Inflammatory macrophage treated with lipopolysaccharide for 1 hour (primary cell): ENCODE results near the gene PDE4D.

Experiments
- DNase-seq, 2 donors: peaks; one replicate each; pipeline ENCODE4 v3.0.0-alpha.2; 2020 to 2022

PDE4D gene

DNA sequence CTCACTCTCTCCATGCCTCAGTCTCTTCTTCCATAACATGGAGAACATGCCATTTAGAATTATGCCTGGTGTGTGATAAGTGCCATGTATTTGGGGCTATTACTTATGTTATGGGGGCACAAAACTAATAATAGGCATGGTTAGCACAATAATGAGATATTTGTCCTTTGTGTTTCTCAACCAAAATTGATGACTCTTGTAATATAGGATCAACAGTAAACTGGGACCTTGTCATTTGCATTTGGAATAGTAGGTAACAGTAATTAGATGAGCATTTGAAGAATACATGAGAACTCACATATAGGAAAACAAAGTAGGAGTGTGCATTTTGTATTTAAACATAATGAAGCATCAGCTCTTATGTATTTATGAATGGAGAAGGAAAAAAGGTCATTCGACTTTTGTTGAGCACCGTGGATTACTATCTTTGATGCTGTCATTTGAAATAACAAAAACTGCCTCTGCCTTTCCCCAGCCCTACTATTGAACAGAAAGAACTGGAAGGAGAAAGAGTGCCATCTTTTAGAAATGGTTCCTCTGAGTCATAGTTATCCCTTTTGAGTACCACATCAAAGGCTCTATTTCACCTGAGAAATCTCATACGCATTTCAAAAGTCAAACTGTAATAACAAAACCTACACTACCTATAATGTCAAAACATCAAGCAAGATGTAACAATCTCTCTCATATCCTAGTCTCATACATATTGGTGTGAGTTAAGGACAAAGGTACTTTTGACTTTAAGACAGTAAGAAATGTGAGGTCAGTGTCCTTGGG is 655.2 kb downstream of the PDE4D start:
- DNase-seq: no peak

DNA sequence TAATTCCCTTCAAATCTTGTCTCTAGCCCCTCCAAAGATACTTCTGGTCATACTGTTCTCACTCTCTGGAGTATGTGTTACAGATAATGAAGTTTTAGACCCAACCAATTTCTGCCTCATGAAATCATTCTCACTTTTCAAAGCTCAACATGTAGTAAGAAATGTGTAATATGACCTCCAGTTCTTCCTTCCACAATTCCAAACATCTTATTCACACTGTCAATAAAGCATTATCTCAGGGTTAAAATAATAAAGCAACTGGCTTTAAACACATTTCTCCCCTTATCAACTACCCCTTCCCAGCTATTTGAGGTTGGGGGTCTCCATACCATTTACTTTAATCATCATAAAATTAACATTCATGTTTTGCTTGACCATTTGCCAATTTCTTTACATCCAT is 656.5 kb downstream of the PDE4D start:
- no peak for DNase-seq

DNA sequence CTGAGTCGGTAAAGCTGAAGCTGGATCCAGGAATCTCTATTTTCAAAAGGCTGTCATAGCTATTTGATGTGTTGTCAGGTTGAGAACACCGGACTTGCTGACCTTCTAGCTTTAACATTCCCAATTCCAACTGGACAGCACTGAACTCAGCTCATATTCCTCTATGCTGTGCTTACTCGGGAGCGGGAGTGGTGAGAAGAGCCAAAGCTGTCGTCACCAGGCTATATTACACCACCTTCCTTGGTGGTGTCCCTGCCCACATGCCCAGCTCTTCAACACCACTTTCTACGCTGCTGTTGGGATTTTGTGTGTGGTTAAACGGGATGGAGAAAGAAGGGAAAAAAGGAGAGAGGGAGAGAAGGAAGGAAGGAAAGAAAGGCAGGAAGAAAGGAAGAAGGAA is 657.1 kb downstream of the PDE4D start:
- no peak for DNase-seq

DNA sequence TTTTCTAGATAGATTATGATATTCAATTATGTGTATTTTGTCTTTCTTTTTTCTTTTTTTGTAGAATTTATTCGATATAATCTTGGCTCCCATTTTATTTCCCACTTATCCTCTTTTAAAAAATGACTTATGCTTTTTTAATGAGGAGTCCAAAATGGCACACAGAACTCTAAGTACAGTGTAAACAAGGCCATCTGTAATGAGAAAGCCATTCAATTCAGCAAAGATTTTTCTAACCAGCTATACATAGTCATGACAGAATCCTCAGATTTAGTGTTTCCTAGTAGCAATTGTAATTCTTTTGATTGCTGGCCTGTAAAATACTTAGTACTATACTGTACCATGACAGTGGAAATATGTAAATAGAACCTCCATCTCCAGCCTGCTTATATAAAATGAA is 659.3 kb downstream of the PDE4D start:
- no peak for DNase-seq

DNA sequence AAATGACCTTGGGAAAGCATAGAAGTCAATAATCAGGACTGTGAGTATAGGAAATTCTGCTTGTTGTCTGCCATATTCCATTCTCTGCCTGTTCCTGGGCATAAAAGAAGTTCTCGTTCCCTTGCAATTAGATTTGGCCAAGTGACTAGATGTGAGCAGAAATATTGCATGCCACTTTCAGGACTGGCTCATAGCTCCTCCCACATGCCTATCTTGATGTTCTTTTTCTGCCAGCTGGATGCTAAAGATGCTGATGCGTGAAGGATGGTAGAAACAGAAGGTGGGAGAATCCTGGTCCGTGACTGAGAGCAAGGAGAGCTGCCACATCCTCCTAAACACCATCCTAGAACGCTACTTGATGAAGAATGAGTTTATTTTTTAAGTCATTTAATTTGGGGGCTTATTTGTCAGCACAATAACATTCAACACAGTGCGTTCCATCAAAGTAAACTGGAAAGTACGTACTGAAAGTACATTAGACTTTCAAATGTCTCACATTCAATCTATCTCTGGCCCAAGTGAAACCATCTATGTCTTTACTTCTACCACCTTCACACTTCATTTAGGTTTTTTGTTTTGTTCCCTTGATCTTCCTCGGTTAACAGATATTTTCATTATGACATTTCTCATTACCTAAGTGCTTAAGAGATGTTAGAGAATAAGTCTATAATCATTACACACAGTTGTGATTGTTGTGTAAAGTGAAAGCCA is 662.1 kb downstream of the PDE4D start:
- DNase-seq: no peak

DNA sequence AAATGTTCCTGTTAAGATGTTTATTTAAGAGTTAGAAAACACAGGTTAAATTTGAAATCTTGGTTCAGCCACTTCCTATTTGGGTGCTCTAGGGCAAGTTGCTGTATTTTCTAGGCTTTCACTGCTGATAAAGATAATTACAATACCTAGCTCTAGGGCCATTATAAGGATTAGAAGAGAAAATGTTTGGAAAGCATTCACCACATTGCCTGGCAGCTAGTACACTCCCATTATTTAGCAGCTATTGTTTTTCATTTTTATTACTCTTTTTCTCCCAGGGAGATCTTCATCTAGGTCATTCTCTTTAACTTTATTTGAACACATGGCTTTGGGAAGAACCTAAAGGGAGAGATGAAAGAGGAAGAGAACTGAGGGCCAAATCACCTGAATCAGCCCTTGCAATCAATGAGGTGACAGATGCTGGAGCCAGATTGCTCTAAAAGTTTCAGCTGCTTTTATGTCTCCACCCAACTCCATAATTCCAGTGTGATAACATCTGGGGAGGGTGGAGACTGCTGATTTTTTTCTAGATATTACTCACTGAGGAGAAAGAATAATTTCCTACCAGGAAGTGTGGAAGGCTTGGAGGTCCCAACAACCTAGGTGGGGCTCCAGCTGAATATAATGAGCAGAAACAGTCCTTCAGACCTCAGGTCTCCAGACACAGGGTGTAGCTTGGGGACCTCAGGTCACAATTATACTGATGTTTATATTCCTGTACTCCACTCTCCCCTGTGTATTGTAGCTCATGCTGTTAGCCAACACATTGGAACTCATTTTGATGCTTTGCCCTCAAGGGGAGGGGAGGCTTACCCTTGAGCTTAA is 670.6 kb downstream of the PDE4D start:
- DNase-seq: no peak

DNA sequence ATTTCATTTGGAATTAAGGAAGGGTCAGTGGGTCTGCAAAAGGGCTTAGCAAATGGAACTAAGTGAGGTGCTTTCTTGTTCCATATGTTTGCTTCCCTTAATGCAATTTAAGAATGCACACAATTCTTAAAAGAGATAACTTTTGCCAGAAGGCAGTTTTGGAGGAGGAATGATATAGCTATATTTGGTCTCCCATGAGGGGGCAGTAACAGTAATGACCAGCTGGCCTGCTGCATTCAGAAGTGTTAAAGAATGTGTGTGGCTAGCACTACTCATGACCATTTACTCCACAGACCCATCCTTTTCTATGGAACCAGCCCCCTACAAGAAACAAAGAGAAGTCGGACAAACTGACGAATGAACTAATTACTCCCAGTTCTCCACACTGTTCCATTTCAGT is 671.8 kb downstream of the PDE4D start:
- DNase-seq: no peak

DNA sequence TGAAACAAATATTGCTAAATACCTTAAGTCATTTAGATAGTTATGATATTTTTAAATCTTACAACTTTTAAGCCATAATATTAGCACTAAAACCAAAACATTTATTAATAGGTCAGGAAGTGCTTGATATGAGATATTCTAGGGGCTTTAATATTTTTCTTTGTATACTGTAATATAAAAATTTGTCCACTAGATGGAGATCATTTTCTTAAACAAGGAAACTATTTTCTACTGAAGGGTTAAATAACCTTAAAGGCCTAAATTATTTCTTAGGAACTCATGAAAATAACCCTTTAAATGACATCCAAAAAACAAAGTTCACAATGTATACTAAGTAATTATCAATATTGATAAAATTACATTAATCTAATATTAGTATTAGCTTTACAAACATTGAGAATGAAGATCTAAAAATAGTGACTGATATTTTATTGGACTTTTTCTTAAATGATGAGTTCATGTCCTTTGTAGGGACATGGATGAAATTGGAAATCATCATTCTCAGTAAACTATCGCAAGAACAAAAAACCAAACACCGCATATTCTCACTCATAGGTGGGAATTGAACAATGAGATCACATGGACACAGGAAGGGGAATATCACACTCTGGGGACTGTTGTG is 675.0 kb downstream of the PDE4D start:
- DNase-seq: peak; percentile 15 to 46

DNA sequence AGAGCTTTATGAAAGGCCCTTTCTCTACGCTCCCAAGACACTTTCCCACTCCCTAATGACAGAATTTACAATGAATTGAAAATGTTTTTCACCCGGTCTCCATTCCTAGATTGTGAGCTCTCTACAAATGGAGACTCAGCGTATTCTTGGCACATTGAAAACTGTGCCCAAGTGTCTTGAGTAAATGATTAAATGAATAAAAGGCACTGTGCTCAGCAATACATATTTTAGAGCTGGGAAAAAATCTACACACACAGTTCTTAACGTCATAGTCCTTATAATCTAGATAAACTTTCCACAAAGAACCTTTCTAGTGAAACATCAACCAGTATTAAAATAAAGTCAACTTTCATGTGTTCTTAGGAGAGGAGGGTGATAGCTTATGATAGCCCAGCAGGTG is 676.7 kb downstream of the PDE4D start:
- DNase-seq: no peak

DNA sequence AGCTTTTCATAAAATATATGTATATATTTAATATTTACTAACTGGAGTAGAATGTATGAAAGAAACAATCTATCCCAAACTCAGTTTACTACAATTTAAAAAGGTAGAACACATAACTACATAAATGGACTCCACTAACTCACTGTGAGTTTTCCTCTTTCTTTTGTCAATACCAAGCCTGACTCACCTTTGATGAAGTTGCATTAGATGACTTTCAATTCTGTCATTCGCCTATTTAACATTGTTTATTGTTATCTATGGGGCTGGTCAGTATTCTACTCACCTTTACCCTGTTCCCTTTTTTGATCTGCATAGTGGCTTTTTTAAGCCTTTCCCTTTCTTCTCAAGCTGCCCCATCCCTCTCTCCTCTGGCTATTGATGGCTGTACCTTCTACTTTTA is 680.9 kb downstream of the PDE4D start:
- no peak for DNase-seq

DNA sequence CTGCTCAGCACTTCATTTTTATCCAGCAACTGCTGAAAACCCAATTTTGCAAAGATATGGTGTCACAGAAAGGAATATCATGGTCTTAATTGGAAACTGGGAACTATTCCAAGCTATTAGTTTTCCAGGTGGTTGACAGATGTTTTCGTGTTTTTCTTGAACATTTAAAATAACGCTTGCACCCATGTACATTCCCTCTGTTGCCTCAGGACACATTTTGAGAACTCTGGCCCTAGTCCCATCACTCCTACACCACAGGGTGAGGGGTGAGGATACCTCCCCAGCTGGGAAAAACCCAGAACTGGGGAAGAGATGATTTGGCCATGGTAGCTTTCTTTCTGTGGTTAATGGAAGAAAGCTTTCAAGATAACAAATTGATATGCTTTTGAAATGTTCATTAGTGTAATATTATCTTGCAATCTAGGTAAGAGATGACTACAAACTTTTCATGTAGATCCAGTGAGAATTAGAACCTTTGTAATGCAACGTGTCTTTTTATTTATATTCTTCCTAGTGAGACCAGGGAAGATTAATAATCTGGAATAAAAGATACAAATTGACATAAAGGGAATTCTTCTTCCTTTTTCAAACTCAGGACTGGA is 683.7 kb downstream of the PDE4D start:
- no peak for DNase-seq

DNA sequence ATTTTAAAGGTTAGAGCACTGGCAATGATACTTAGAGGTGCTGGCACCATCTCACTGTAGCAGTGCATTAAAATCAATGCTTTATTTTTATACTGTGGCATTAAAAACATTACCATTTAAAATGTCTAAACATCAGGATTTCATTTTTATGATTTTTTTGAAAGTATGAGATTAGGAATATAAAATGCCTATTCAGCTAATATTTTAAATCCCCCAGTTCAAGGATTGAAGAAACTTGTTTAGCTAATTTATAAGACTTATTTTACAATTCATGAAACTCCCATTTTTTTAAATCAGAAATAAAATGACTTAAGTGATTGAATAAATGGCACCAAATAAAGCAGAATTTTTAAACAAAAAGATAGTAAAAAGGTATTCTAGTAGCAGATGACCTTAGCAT is 685.1 kb downstream of the PDE4D start:
- no peak for DNase-seq

DNA sequence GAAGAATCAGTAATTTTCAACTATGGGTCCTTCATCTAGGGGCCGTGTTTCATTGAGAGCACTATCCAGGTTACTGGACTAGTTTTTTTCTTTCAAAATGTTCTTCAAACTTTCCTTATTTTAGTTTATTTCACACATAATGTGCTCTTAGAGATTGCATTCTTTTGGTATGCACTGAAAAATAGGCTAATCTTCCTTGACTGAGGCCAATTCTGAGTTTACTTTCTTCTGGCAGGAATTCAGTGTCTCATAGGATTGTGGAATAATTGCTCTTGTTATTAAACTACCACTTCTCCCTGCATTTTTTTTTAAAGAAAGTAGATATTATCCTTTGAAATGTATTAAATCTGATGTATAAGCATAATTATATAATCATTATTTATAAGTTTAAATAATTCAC is 686.1 kb downstream of the PDE4D start:
- DNase-seq: no peak

DNA sequence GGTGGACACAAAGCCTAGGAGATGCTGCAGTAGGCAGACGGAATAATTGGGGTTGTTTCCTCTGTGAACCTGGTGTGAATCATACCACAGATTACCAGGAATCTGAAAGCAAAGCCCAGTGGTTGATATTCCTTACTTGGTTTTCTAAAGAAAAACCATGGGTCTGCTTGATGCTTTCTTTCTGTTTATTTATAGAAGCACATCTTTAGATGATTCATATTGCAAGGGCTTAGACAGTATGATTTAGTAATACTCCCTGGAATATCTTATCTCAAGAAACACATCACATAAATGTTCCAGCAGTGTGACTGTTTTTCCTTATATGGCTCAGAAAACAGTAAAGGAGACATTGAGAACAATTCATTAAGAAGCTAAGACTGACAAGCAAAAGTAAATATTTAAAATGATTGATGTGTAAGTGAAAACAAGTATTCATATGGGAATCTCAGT is 687.4 kb downstream of the PDE4D start:
- DNase-seq: no peak

DNA sequence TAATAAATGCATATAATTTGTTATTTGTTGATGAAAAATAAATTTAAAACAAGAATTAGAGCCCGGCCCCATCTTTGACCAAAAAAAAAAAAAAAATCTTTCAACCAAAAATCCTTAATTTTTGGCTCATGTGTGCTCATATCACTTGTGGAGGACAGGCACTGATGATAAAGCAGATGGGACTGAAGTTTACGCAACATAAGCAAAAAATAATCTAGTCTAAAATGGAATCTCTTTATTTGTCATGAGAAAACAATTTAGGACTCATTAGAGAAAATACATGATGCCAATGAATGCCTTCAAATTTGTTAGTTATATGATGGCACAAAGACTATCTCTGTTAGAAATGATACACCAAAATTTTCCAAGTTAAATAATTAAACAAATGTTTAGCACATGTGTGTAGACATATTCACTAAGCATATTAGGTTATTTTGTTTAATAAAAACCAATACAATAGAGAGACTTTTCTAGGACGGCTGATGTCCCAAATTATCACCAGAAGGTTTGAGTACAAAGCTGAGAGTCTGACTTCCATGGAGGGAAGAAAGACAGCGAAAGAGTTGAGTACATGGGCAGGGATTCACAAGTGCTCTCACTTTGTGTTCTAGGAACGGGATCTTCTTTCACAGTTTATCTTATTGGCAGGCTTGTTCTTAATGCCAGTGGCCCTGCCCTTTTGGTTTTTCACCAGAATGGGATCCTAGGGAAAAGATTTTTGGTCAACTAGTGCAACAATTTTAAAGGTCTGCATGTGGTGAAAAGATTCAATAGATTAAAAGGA is 689.2 kb downstream of the PDE4D start:
- no peak for DNase-seq

DNA sequence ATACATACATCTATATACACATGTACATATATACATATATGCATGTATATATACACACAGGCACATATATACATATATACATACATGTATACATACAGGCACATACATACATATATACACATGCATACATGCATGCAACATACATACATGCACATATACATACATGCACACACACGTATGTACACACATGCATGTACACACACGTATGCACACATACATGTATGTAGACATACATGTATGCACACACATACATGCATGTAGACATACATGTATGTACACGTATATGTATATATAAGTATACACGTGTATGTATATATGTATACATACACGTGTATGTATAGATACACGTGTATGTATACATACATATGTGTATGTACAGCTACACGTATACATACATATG is 693.7 kb downstream of the PDE4D start:
- no peak for DNase-seq

DNA sequence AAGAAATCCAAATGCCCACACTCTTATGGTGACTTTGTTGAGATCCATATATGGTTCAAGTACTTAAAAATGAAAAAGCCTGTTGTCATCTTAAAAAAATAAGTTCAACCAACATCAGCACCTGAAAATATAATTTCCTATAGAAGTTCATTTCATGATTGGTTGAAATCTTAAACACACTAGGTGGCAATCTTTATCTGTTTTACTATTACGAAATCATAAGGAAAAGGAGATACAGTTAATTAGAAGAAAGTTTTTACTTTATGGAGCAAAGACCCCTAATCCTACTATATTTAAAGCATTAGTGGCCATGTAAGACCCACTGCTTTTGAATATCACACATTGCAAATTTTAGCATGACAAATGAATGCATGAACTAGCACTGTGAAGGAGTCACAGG is 694.7 kb downstream of the PDE4D start:
- DNase-seq: no peak

DNA sequence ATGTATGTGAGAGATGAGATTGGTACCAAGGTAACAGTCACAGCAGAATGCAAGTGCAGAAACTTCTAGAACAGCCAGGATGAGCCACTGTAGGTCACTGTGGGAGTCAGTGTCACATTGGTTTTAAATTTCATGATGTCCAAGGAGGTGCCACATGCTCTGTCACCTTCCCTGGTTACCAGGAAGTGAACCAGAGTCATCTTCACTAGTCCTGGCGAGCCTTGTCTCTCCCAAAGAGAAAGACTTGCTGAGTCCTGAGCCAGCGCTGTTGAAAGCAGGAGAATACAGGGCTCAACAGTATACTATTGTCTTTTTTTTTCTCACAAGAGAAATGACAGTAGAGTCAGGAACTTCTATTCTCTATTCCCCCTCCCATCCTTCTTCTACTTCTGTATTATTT is 695.2 kb downstream of the PDE4D start:
- no peak for DNase-seq

DNA sequence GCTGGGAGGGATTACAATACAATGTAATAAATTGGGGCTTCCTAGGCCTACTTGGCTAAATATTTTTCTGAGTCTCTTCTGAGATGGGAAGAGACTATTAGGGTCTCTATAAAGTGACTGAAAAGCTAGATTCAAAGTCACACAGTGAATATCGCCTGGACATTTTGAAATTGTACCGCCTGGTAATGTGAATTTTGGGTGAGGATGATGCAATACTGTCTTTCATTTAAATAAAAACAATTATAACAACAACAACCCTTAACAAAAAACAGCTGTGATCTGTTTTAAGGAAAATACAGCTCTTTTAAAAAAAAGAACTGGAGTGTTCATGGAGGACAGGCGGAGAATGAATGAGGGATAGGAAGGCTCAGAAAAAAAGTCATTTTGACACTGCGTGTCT is 695.6 kb downstream of the PDE4D start:
- no peak for DNase-seq

DNA sequence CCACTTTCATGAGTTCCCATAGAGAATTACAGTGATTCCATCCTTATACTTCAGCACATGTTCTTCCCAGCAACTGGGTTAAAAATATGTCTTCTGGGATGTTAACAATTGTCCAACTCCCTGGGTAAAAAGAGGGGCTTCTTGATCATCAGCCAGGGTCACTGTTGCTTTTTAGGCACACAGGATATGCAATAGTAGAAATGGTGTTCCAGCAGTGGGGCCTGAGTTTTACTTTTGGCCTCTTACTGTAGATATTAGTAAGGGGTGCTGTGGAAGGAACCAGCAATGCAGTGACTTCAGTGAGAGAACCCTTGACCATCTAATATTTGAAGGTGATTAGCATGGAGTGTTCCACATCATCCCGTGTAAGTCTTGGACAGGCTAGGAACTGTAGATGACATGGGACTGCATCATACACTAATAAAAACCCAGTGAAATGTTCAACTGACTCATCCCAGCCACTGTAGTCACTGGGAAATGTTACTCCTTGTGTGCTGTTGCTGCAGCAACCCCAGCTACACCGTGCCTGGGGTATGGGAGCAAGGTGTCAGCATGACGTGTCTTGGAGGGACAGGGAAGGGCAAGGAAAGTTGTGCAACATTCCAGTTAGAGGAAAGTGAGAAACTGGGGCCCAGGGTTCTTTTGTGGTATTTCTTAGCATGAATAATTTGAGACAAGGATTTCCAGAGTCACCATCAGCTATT is 699.8 kb downstream of the PDE4D start:
- DNase-seq: no peak

DNA sequence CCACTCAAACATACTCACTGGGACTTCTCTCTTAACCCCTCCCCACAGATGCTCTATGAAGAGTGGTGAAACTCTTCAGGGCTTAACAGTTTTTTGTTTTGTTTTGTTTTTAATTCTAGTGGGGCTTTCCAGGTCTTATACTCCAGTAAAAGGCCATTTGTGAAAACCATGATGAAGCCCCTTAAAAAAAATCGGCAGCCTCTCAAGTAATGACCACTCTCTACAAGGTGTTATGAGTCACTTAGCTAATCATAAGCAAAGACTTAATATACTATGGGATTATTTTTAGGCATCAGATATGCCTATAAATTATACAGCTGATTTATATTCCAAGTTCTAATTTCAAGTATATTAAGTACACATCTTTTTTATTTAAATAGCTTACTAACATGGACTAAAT is 702.8 kb downstream of the PDE4D start:
- no peak for DNase-seq
